Measurements from ENCODE around the gene SCAND1.

GRCh38 chr20:35953387-35954199 lies 709 bp downstream of the SCAND1 start:
- TF ChIP-seq GATA1 (IDR thresholded peaks at IDR 0.05; ENCODE audit: low read depth, low read length) (no peak), POLR2A (IDR thresholded peaks at IDR 0.05; ENCODE audit: low read length) (no peak)
